GM18505 (cell line): ENCODE results near the gene MCRS1.
"Not testable (repeated sequence)": the region's sequence is repeated elsewhere in the genome, so short reads cannot be mapped to it uniquely, and the experiment has no call there.

Source experiments
- ATAC-seq: cut with Tn5 transposase; IDR thresholded peaks from one replicate; pipeline ENCODE4 v1.9.1; 2021; ENCODE audit not compliant: unreplicated experiment
- POLR2A ChIP-seq: IDR thresholded peaks from 4 replicates; pipeline ENCODE4 v1.6.1; 2011; ENCODE audit warnings: borderline replicate concordance; ENCODE audit not compliant: insufficient read depth, insufficient read length; ENCODE audit errors: extremely low read depth

The MCRS1 gene

DNA sequence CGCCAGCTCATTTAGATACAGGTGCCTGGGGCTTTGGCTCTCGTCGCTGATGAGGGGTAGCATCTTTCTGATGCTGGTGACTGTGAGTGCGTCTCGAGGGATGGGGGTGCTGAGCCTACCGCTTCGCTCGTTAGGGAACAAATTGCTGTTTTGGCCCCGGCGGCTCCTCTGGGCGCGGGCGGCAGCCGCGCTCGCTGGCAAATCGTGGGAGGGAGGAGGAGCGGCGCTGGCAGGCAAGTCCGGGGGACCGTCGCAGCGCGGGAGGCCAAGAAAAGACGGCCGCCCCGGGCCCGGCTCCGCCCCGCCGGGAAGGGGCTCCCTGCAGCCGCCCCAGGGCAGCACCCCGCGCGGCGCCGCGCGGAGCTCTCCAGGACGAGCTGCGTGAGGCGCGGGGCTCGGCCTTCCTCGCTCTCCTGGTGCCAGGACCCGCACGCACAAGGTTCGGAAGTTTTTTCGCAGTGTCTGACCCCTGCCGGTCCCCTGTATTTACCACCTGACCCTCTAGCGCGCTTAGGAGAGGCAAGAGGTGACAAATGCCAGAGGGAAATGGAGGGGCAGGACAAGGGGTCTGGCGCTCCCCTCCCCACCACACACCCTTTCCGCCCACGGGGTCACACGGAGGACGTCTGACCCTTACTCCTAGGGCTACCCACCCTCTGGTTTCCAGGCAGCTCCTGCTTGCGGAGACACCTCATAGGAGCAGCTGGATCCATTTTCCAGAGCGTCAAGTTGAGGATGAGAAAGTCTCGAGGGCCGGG, 30.0 kb downstream of the MCRS1 start:
- TF ChIP-seq POLR2A = no peak
- ATAC-seq = no peak

- TF ChIP-seq POLR2A = no peak
- no peak for ATAC-seq
These were observed 30.7 kb downstream of the MCRS1 start for GRCh38 chr12:49537231-49537751.

DNA sequence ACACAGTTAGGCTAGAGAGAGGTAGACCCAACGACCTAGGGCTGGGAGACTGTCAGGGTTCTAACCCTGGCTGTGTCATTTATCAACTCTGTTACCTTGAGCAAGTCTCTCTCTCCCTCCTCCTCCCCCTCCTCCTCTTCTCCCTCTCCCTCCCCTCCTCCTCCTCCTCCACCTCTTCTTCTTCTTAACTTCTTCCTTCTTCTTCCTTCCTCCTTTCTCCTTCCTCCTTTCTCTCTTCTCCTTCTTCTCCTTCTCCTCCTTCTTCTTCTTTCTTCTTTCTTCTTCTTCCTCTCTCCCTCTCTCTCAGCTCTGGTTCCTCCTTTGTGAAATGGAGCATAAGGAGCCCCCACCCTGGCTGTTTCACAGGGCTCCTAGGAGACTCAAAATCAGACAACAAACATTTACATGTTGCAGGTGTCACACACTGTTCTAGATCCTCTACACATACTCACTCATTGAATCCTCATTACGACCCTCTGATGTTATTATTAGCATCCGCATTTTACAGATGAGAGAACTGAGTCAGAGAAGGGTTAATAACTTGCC, 31.3 kb downstream of the MCRS1 start:
- no peak for ATAC-seq
- TF ChIP-seq POLR2A = no peak

- TF ChIP-seq POLR2A = no peak
- no peak for ATAC-seq
These were observed 31.9 kb downstream of the MCRS1 start for GRCh38 chr12:49535921-49536525.

GRCh38 chr12:49534731-49535278, 33.1 kb downstream of the MCRS1 start:
- no peak for ATAC-seq
- TF ChIP-seq POLR2A = no peak

DNA sequence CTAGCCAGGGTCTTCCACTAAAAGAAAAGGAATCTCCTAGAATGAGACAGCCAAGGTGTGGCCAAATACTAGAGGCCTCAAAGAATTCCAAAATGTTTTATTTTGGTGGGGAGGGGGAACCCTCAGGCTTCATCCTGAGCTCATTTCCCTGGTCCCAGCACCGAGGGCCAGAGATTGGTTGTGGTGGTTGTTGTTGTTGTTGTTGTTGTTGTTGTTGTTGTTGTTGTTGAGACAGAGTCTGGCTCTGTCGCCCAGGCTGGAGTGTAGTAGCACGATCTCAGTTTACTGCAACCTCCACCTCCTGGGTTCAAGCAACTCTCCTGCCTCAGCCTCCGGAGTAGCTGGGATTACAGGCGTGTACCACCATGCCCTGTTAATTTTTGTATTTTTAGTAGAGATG, 33.8 kb downstream of the MCRS1 start:
- ATAC-seq = not testable (repeated sequence)

- no peak for TF ChIP-seq POLR2A
- ATAC-seq = no peak
These were observed 34.6 kb downstream of the MCRS1 start for GRCh38 chr12:49533331-49533730.

DNA sequence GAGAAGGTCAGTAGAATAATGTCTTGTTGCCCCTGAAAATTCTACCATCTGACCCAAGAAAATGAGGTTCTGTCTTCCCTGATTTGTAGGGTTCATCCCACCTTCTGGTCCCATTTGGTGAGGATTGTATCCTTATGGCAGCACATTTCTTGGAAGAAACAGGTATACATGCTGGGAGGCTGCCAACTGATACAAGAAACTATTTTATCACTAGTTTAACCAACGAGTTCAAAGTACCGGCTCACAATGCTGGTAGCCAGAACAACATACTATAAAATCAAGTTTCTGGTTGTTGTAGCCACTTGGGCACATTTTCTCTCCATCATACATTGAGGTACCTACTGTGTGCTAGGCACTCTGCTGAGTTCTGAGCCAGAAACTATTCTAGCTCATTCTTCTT, 36.2 kb downstream of the MCRS1 start:
- TF ChIP-seq POLR2A = no peak
- no peak for ATAC-seq

DNA sequence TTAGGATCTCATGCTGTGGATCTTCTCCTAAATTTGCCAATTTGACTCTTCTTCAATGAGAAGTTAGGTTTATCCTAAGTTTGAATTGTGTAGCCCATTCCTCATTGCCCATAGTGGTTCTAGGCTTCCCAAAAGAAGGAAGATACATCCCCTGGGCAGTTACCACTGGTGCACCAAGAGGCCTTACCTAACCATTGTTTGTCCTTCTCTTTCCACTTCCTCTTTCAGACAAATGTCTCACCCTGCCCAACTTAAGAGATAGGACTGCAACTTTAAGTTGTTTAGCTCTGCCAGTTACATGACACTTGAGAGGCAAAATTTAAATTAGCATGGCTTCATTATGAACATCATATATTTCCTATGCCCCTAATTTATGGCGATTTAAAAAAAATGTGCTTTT, 38.5 kb downstream of the MCRS1 start:
- no peak for ATAC-seq
- TF ChIP-seq POLR2A = no peak

- no peak for ATAC-seq
- no peak for TF ChIP-seq POLR2A
These were observed 40.4 kb downstream of the MCRS1 start for GRCh38 chr12:49527361-49528130.

DNA sequence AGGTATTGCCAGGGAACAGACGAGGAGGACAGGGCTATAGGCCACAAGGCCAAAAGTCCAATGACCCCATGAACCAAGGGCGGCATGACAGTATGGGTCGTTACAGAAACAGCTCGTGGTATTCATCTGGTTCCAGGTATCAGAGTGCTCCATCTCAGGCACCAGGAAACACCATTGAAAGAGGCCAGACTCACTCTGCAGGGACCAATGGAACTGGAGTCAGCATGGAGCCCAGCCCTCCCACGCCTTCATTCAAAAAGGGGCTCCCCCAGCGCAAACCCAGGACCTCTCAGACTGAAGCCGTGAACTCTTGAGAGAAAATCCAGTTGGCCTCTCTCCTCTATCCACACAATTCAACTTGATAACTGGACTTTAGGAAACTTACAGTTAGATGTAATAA, 42.0 kb downstream of the MCRS1 start:
- no peak for ATAC-seq
- TF ChIP-seq POLR2A = no peak

DNA sequence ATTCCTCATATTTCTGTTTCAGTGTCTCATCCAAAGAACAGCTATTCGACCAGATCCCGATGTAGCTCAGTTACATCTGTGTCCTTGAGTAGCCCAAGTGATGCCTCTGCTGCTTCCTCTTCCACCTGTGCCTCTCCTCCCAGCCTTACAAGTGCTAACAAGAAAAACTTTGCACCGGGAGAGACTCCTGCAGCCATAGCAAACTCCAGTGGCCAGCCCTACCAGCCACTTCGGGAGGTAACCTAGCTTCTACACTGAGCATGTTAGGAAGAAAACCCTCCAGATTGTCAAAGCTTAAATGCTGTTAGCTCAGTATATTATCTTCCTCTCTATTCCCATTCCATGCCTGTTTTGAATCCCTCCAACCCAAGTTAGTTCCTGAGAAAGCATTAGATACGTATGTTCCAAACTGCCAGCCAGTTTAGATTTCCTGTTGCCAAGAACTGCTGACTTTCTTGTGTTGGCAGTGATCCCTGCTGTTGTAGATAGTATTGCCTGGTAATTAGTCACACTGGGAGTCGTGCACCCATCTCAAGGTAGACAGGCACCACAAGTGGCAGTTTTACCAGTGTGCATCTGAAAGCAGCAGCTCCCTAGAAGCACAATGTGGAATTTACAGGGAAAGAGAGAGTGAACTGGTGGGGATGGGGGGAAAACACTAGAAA, 43.1 kb downstream of the MCRS1 start:
- no peak for ATAC-seq
- no peak for TF ChIP-seq POLR2A

- ATAC-seq = no peak
- no peak for TF ChIP-seq POLR2A
These were observed 46.6 kb downstream of the MCRS1 start for GRCh38 chr12:49521389-49521788.
